CD4-positive, alpha-beta T cell treated with Interferon gamma for 1 hour (primary cell): ENCODE measurements around the gene BLM.
"Not testable (repeated sequence)": the region's sequence is repeated elsewhere in the genome, so short reads cannot be mapped to it uniquely, and the experiment has no call there.

ENCODE experiments used
- DNase-seq: peaks from one replicate; pipeline ENCODE4 v3.0.0-alpha.2; 2020

Gene BLM

DNA sequence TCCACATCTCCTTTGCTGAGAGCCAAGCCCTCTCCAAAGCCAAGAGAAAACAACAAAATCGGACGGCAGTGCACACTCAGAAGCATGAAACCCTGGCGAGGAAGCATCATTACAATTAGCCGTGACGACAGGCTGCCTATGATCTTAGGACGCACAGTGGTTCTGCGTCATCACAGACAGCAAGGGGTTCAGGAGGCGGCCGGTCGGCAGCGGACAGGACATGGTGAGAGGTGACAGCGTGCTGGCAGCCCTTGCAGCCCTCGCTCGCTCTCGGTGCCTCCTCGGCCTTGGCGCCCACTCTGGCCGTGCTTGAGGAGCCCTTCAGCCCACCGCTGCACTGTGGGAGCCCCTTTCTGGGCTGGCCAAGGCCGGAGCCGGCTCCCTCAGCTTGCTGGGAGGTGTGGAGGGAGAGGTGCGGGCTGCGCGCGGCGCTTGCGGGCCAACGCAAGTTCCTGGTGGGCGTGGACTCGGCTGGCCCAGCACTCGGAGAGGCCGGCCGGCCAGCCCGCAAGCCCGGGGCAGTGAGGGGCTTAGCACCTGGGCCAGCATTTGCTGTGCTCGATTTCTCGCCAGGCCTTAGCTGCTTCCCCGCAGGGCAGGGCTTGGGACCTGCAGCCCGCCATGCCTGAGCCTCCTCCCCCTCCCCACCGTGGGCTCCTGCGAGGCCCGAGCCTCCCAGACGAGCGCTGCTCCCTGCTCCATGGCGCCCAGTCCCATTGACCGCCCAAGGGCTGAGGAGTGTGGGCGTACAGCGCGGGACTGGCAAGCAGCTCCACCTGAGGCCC lies 108.2 kb downstream of the BLM start:
- not testable (repeated sequence) for DNase-seq

DNA sequence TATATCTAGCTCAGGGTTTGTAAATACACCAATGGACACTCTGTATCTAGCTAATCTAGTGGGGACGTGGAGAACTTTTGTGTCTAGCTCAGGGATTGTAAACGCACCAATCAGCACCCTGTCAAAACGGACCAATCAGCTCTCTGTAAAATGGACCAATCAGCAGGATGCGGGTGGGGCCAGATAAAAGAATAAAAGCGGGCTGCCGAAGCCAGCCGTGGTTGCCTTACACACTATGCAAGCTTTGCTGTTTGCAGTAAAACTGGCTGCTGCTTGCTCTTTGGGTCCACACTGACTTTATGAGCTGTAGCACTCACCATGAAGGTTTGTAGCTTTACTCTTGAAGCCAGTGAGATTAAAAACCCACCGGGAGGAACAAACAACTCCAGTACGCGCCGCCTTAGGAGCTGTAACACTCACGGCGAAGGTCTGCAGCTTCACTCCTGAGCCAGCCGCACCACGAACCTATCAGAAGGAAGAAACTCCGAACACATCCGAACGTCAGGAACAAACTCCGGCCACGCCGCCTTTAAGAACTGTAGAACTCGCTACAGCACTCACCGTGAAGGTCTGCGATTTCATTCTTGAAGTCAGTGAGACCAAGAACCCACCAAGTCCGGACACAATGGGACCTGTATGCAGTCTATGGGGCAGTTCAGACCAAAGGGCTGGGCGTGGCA lies 109.2 kb downstream of the BLM start:
- DNase-seq = not testable (repeated sequence)

DNA sequence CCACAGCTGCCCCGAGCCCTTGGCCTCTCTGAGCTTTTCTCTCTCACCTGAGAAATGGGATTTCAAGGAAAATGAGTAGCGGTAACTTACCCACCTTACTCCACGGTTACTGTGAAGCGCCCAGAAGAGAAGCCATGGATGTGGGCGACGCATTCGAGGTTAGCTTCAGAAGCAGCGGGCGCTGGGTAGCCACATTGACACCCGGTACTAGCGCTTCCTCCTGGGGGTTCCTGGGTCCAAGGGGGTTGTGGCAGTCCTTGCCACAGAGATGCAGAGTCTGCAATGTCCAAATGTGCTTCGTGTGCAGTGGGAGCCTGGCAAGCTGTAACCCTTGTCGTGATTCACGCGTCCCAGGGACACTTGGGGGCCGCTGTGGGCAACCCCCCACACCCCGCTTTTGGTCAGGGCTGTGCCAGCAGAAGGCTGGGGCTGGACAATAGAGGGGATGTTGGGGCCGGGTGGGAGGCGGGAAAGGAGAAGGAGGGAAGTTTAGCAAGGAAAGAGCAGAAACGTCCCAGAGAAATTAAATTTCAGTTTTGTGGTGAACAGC lies 109.8 kb downstream of the BLM start:
- DNase-seq = no peak

DNA sequence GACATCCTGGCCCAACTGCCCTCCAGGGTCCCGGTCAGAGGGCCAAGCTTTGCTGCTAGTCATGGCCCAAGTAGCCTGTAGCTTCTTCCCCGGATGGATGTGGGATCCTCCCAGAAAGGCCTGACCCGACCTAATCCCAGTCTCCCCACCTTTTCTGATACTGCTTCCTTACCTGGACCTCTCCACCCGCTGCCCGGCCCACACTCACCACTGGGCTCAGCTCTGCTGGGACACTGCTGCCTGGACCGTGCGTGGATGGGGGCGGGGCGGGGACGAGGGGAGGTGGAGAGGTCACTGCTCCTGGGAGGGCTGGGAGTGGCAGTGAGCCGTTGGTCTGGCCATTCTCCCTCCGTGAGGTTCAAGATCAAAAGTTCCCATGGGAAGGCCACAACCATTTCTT lies 111.0 kb downstream of the BLM start:
- no peak for DNase-seq

DNA sequence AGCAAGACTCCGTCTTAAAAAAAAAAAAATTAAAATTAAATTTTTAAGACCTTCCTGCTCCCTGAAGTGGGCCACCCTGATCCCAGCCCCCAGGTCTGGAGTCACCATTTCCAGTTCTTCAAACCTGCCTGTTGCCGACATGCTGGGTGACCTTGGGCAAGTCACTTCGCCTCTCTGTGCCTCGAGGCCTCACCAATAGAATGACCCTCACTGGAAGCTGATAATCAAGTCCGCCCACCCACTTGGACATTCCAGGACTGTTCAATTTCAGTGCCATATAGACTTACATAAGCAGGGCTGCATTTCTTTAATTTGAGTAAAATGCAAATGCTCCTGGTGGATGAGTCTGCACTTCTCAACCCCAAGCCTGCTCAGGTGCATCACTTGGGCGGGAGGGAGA lies 112.0 kb downstream of the BLM start:
- DNase-seq = no peak

DNA sequence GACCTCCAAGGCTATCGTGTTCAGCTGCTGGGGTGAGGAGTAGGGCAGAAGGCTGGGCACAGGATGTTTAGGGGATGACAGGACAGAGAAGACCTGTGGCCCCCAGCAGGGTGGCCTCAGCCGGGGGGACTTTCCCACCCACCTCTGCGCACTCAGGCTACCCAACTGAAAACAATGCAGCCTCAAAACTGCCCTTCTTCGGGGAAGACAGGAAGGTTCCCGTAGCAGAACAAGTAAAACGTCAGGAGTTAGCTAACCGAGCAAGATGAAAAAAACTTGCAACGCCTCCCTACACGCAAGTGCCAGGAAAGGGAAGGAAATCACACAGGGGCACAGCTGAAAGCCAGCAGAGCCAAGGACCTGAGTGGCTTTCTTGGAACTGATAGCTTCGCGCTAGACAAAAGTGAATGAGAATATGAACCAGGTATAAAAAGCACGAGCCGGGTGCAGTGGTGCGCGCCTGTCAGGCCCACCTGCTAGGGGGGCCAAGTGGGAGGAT lies 112.8 kb downstream of the BLM start:
- peak; percentile 83 for DNase-seq

DNA sequence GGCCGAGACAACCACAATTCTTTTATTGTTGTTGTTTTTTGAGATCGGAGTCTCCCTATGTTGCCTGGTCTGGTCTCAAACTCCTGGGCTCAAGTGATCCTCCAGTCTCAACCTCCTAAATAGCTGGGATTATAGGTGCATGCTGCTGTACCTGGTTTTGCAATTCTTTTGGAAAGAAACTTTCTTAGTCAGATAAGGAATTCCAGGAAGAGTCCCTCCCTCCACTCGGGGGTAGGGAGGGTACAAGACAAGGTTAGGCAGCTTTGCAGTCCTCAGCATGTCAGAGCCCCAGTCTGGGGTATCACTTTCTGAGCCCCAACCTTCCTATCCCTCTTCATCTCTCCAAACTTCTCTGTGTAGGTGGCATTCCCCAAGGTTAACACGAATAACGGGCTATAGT lies 117.5 kb downstream of the BLM start:
- DNase-seq = no peak

DNA sequence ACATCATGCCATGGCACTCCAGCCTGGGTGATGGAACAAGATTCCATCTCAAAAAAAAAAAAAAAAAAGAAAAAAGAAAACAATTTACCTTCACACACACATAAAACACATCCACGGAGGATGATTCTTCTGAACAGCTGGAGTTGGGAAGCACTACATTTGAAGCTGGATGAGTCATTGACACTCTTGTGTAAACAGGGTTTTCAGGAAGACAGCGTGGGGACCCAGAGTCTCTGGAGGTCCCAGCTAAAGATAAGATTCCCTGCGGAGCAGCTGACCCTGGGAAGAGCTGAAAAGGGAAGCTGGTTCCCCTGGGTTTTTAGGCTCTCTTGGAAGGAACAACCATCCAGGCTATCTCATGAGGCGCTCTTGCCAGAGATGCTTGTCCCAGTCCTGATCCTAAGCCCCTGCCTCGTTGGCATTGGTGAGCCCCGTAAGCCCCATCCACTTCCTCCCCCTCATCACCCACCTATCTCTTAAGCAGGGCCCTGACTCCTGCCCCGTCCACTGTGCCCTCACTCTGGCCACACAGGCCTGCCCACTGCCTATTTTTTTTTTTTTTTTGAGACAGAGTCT lies 119.2 kb downstream of the BLM start:
- DNase-seq = no peak

DNA sequence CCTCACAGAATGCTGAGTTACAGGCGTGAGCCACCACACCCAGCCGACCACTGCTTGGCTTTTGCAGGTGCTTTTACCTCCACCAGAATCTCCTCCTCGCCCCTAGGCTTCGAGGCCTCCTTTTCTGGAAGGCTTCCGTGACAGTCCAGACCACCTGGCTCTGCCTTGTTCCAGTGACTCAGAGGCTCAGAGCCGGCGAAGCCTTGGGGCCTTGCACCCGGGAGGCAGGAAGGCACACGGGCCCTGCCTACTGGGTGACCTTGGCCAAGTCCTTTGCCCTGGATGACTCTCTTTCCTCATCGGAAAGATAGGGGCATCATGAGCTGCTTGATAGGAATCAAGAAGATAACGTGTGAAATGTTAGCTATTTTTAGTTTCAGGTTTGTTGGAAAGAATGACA lies 119.9 kb downstream of the BLM start:
- no peak for DNase-seq

DNA sequence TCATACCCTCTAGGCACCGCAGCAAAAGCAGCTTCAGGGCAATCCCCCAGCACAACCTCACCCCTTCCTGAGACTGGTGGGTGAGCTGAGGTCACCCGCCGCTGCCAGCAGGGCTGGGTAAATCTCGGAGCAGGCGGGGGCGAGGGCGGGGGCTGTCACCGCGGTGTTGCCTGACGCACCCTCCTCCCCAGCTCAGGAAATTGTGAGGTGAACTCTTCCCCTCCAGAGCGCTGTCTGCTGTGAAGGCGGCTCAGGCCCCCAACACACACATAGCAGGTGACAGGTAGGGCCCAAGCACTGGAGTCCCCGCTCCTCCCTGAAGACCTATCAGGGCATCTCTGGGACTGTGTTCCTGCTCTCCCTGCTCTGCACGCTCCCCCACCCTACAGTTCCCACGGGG lies 121.0 kb downstream of the BLM start:
- peak; percentile 87 for DNase-seq

DNA sequence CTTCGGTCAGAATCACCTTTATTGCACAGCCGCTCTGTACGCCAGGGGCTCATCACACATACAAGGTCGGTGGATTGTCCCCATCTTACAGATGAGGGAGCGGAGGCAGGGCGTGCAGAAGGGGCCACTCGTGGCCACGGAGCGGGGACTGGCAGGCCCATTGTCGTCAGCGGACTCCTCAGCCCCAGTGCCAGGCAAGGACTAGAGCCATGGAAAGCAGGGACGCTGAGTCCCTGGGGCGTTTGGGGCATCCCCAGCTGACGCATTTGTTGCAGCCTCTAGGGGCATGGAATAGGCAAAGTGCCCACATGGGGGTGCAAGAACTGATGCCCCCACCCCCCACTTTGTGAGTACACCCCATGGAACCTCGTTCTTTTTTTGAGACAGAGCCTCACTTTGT lies 121.4 kb downstream of the BLM start:
- no peak for DNase-seq

DNA sequence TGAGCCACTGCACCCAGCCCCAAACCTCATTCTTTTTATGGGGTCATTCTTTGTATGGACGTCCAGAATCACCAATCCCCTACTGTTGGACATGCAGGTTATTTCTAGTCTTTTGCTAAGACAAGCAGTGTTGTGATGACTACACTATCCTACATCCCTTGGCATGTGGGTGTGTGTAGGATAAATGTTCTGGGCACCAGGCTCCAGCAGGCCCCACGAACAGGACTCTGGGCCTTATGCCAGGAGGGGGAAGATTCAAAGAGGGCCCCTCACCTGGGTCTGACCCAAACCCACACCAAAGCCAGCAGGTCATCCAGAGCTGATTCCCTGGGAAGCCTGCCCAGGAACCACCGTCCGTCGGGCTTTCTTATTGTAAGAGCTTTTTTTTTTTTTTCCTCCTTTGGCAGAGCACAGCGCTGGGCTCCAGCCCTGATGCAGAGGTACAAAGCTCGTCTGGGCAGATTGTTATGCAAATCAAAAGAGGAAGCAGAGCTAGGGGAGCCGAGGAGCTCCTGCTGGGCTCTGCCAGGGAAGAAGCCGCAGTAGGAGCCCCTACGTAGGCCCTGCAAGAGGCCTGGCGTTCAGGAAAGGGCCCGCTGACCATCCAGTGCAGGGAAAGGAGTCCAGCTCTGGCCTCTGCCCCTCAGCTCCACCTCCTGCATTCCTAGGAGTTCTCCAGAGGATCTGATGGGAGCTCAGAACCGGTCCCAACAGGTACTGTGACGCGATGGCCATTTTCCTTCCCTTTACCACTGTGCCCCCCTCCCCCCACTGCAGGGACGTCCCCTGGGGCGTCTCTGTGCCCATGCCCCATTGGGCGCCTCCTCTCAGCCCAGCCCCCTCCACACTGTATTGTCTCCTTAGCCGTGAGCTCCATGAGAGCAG lies 122.3 kb downstream of the BLM start:
- peak; percentile 51 for DNase-seq

DNA sequence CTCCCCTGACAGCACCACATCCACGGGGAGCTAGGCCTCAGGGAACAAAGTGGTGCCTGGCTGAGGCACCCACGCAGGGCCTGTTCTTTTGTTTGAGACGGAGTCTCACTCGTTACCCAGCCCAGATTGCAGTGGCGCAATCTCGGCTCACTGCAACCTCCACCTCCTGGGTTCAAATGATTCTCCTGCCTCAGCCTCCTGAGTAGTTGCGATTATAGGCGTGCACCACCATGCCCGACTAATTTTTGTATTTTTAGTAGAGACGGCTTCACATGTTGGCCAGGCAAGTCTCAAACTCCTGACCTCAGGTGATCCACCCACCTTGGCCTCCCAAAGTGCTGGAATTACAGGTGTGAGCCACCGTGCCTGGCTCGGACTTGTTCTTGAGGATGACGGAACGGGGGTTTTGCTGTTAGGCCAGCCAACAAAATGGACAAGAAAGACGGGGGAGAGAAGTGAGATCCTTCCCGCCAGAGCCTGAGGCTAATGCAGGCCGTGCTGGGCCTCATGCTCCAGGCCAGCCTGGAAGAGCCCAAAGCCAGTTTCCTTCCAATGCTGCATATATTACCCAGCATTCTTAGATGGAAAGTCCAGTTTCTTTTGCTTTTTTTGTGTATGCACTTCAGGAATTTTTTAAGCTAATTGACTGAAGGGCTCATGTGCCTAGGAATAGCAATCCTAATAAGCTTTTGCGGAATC lies 123.2 kb downstream of the BLM start:
- DNase-seq = no peak

DNA sequence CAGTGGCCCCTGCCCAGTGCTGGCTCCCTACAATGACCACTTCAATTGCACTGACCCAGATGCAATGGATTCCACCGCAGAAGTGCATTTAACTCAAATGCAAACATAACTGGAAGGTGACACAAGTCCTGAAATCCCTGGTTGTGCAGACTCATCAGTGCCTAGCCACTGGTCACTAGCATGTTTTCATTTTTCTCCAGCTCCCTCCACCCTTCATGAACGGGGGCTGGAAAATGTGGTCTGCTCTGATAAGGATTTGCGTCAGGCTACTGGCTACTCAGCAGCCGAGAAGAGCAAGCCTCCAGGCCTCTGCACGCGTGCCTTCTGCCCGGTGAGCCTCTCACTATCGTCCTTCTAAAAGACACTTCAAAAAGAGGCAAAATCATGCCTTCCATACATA lies 123.8 kb downstream of the BLM start:
- DNase-seq = no peak

DNA sequence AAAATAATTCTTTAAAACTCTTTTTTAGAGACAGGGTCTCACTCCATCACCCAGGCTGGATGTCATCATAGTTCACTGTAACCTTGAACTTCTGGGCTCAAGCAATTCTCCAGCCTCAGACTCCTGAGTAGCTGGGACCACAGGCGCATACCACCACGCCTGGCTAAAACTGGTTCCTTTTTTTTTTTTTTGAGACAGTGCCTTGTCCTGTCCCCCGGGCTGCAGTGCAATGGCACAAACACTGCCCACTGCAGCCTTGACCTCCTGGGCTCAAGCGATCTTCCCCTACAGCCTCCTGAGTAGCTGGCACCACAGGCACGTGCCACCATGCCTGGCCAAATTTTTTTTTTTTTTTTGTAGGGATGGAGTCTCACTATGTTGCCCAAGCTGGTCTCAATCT lies 127.5 kb downstream of the BLM start:
- DNase-seq = no peak

DNA sequence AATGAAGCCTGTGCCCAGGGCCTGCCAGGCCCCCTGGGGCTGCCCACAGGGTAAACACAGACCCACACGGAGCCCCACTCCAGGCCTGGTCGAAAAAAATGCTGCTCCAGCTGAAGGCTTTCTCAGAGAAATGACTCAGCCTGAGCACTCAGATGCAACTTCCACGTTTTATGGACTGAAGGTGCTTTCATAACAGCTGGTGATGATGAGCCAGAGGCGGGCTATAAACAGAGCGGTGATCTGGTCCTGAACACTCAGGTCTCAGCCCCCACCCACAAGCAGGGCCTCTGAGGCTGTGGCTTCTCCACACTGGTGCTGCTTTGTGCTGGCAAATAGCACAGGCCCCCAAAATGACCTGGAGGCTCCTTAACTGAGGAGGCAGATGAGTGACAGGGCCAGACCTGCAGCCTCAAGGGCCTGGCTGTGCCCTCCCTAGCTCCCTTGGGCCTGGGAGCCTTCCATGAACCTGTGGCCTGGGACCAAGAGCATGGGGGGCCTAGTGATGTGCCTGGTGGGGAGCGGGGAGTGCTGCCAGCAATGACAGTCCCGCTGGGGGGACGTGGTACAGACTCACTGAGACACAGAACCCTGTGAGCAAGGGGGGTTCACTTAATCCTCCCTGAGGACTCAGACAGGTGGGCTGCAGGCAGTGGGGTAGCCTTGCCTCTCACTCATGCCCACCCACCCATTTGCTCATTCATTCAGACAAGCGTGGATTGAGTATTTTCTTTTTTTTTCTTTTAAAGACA lies 128.2 kb downstream of the BLM start:
- peak; percentile 69 for DNase-seq

DNA sequence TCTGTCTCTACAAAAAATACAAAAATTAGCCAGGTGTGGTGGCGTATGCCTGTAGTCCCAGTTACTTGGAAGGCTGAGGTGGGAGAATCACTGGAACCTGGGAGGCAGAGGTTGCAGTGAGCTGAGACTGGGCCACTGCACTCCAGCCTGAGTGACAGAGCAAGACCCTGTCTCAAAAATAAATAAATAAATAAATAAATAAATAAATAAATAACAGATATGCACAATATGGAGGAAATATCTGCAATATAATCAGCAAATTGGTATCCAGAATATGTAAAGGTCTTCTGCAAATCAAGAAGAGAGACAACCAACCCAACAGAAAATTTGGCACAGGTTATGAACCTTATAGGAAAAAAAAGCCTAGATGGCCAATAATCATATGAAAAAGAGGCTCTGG lies 132.3 kb downstream of the BLM start:
- DNase-seq = not testable (repeated sequence)

DNA sequence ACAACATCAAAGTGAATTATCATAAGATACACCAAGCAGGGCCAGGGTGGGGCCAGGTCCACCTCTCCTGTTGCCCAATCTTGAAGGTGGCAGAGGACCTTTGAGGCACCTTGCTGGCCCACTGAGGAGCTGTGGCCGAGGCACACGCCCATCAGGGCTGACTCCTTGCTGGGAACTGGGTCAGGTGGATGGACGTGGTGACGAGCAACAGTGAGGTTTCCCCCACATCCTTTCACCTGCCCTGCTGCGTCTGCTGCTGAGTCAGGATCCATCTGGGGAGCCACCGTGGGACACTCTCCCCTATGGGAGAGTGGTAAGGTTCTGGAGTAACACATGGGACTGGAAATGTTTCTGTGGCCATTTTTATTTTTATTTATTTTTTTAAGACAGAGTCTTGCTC lies 134.0 kb downstream of the BLM start:
- no peak for DNase-seq

DNA sequence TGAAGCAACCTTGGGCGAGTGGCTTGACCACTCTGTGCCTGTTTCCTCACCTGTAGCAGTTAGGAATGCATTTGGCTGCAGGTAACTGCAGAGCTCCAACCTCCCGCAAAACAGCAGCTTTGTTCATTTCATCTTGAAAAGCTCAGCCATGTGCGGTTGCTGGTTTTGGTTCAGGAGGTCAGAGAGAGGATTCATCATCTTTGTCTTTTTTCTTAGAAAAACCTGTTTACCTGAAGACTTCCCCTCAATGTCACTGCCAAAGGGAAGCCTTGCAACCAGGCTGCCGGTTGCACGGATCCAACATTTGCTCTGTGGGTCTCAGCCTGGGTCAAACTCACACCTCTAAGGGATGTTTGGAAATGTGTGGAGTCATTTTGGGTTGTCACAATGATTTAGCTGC lies 134.8 kb downstream of the BLM start:
- no peak for DNase-seq

DNA sequence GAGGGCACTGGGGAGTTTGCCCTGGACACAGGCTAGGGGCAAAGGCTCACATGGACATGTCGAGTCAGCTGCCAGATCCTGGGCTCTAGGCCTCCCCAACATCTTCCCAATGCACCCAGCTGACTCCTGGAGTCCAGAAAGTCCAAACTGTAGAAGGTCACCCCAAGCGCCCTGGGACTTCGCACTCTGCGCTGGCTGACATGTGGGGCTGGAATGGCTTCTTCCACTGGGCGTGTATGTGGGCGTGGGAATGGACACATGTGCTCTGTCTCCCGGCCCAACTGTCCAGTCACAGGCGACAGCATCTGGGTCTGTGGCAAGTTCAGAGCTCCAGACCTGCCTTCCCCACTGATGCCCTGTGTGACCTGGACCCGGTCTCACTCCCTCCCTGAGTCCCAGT lies 138.0 kb downstream of the BLM start:
- DNase-seq = no peak

DNA sequence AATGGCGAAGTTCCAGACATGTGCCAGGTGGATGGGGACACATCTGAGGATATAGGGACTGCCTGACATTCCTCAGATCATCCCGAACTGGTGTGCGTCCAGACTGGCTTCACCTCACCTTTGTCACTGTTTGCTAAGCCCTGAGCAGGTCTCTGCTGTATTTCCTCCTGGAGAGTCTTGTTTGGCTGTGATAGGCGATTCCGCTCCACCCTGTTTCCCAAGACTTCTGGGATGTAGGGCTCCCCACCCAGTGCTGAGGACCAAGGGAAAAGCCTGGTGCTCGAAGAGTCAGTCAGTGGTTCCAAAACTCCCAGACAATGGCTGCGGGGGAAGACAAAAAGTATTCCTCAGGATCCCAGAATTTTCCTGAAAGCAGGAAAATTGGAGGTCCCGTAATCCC lies 140.2 kb downstream of the BLM start:
- DNase-seq = no peak
